Ishikawa (cell line): ENCODE measurements around the gene CFAP126.

Source experiments
- FOXM1 ChIP-seq: IDR thresholded peaks from 2 replicates; pipeline ENCODE4 v1.6.1; 2012; ENCODE audit warnings: low read depth, borderline replicate concordance
- TAF1 ChIP-seq: IDR thresholded peaks from 2 replicates; pipeline ENCODE4 v1.6.1; 2012; ENCODE audit warnings: low read depth, mild to moderate bottlenecking
- TEAD4 ChIP-seq: IDR thresholded peaks from 2 replicates; pipeline ENCODE4 v1.6.1; 2012
- TF ChIP-seq, protein P1 (sequence below): IDR thresholded peaks from 2 replicates; pipeline ENCODE4 v1.6.1; 2012

- TF ChIP-seq FOXM1, result no peak
- no peak for TF ChIP-seq TEAD4
- TF ChIP-seq, protein P1, sequence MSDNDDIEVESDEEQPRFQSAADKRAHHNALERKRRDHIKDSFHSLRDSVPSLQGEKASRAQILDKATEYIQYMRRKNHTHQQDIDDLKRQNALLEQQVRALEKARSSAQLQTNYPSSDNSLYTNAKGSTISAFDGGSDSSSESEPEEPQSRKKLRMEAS, result no peak
- TF ChIP-seq TAF1, result no peak
Observed at GRCh38 chr1:161378014-161378413, 10.3 kb upstream of the CFAP126 start.
